Measurements from ENCODE around the gene NDUFS2. TPM values are rescaled to one million over a fixed set of nuclear protein-coding genes. Genes with fewer than 3 reads are reported as not detected.

The NDUFS2 gene
- total and polyA plus RNA-seq, 2 donors (not counting 1 experiment from before 2014, with no cell fraction given): 53.9 to 82.3 TPM

DNA sequence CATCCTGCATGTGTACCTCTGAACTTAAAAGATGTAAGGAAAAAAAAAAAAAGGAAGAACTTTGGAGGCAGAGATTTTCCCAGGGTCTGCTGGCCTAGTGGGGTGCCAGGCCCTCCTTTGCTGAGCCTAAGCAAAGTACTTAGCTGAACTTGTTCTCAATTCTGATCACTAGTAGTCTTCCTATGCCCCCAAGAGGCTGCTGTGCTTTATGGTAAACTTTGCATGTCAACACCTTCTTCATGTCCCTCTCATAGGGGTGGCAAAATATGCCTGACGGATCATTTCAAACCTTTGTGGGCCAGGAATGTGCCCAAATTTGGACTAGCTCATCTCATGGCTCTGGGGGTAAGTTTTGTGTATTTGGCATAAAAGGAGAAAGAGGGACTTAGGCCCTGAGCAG lies 44.3 kb upstream of the NDUFS2 start:
- 89% methylated on average over 1 of the region's 1 CpG for whole genome bisulfite sequencing (ENCODE audit: insufficient coverage)
- Histone ChIP-seq H3K79me2 (ENCODE audit: control insufficient read depth, insufficient read depth, low read length) (peaks cover 42% of the 10 kb centered on the region), H3K4me3 (ENCODE audit: control extremely low read depth in 1 of 5, extremely low read depth in 1 of 5, insufficient read depth in 1 of 5, low read depth in 2 of 5, low read length in 4 of 5) (no peak overlapping the region), H3K9me3 (ENCODE audit: control extremely low read depth in 1 of 3, control insufficient read depth in 2 of 3, insufficient read depth in 1 of 3, low read length in 2 of 3) (peaks cover 0 to 3% (median 0%) of the 10 kb centered on the region in 3 donors), H2AFZ (ENCODE audit: insufficient read depth, low read depth, low read length, poor library complexity, severe bottlenecking) (no peak overlapping the region), H3K27me3 (replicated peaks in 1 of 4; ENCODE audit: control extremely low read depth in 1 of 4, control insufficient read depth in 3 of 4, insufficient read depth in 4 of 4, low read length in 3 of 4) (no peaks in the 10 kb centered on the region), H3K4me2 (replicated peaks; ENCODE audit: low read depth, low read length, poor library complexity, severe bottlenecking) (no peak overlapping the region), H3K27ac (ENCODE audit: low read length in 2 of 2) (no peak overlapping the region), H3K36me3 (replicated peaks in 1 of 2; ENCODE audit: control extremely low read depth in 1 of 2, control insufficient read depth in 1 of 2, extremely low read depth in 1 of 2, insufficient read depth in 2 of 2, low read length in 1 of 2) (peaks cover 0 to 28% of the 10 kb centered on the region in 2 experiments), H3K9ac (ENCODE audit: low read length) (no peak overlapping the region), H3K4me1 (ENCODE audit: control insufficient read depth in 2 of 2, insufficient read depth in 2 of 2, low read length in 2 of 2) (peaks cover 34 to 39% of the 10 kb centered on the region in 2 donors), H4K20me1 (ENCODE audit: control insufficient read depth, insufficient read depth, low read length, poor library complexity, severe bottlenecking) (no peaks in the 10 kb centered on the region)
- no peak for DNase-seq
- TF ChIP-seq EZH2 (IDR thresholded peaks at IDR 0.05; ENCODE audit: borderline replicate concordance, insufficient read depth, low read depth, low read length, poor library complexity, severe bottlenecking) (no peak), CTCF (IDR thresholded peaks at IDR 0.05) (no peak)
- no peak for ATAC-seq (ENCODE audit: low read depth)
- CTCF ChIA-PET: interaction anchor here (0.6 to 2.0 kb wide), 10 partner anchors 8 to 224 kb away, joined by 3 to 6 read pairs (median 4); partner anchors contain the start of genes NDUFS2 and PPOX
- Mint-ChIP-seq H3K4me1 (peaks cover 57% of the 10 kb centered on the region), H3K27ac (peak overlapping the region; percentile 93), H3K4me3 (peak overlapping the region; percentile 92), H3K9me3 (ENCODE audit: insufficient read depth) (no peaks in the 10 kb centered on the region), H3K27me3 (no peaks in the 10 kb centered on the region)
- intact Hi-C loops (cut with micrococcal nuclease): loop anchor here (10.0 kb wide), 1 partner anchor 813 kb away; the partner anchor contains the start of genes COPA and NCSTN
- POLR2A ChIA-PET: interaction anchor here (1.6 to 2.0 kb wide), 2 partner anchors 8 to 19 kb away, joined by 4 to 7 read pairs; partner anchors contain the start of gene PPOX

- H3K9me3 Mint-ChIP-seq (ENCODE audit: insufficient read depth): no peaks in the 10 kb centered on the region
- no peaks in the 10 kb centered on the region for H3K27me3 ChIP-seq (replicated peaks in 1 of 4; ENCODE audit: control extremely low read depth in 1 of 4, control insufficient read depth in 3 of 4, insufficient read depth in 4 of 4, low read length in 3 of 4)
- H3K4me1 Mint-ChIP-seq: peaks cover 59% of the 10 kb centered on the region
- peak overlapping the region; percentile 88 for H3K9ac ChIP-seq (ENCODE audit: low read length)
- H3K27ac Mint-ChIP-seq: peak overlapping the region; percentile 93
- H3K27me3 Mint-ChIP-seq: no peaks in the 10 kb centered on the region
- peaks cover 31 to 35% of the 10 kb centered on the region in 2 donors for H3K4me1 ChIP-seq (ENCODE audit: control insufficient read depth in 2 of 2, insufficient read depth in 2 of 2, low read length in 2 of 2)
- TF ChIP-seq EZH2 (IDR thresholded peaks at IDR 0.05; ENCODE audit: borderline replicate concordance, insufficient read depth, low read depth, low read length, poor library complexity, severe bottlenecking): no peak
- TF ChIP-seq CTCF (IDR thresholded peaks at IDR 0.05): no peak
- peak overlapping the region in 3 of 5 experiments; percentile 73 to 88 (median 85) for H3K4me3 ChIP-seq (ENCODE audit: control extremely low read depth in 1 of 5, extremely low read depth in 1 of 5, insufficient read depth in 1 of 5, low read depth in 2 of 5, low read length in 4 of 5)
- 59% methylated on average over 7 of the region's 9 CpGs for WGBS (ENCODE audit: insufficient coverage)
- H3K27ac ChIP-seq (ENCODE audit: low read length in 2 of 2): peak overlapping the region; percentile 74 to 76
- ChIA-PET POLR2A (interaction anchor here (1.0 to 1.6 kb wide), 2 partner anchors 8 to 231 kb away, joined by 4 read pairs; partner anchors contain the start of gene PPOX), CTCF (interaction anchor here (0.6 to 2.0 kb wide), 10 partner anchors 8 to 224 kb away, joined by 3 to 6 read pairs (median 4); partner anchors contain the start of genes NDUFS2 and PPOX)
- peak overlapping the region; percentile 90 for H2AFZ ChIP-seq (ENCODE audit: insufficient read depth, low read depth, low read length, poor library complexity, severe bottlenecking)
- H3K4me3 Mint-ChIP-seq: peak overlapping the region; percentile 92
- H3K79me2 ChIP-seq (ENCODE audit: control insufficient read depth, insufficient read depth, low read length): peaks cover 42% of the 10 kb centered on the region
- H3K4me2 ChIP-seq (replicated peaks; ENCODE audit: low read depth, low read length, poor library complexity, severe bottlenecking): peak overlapping the region; percentile 80
- peaks cover 0 to 33% of the 10 kb centered on the region in 2 experiments for H3K36me3 ChIP-seq (replicated peaks in 1 of 2; ENCODE audit: control extremely low read depth in 1 of 2, control insufficient read depth in 1 of 2, extremely low read depth in 1 of 2, insufficient read depth in 2 of 2, low read length in 1 of 2)
- intact Hi-C loops (cut with micrococcal nuclease): loop anchor here (1.0 to 10.0 kb wide), 4 partner anchors 19 to 814 kb away; partner anchors contain the start of genes B4GALT3, COPA, DEDD and NCSTN
- DNase-seq (no peak), ATAC-seq (ENCODE audit: low read depth) (no peak)
- H4K20me1 ChIP-seq (ENCODE audit: control insufficient read depth, insufficient read depth, low read length, poor library complexity, severe bottlenecking): no peaks in the 10 kb centered on the region
- peaks cover 0 to 3% (median 0%) of the 10 kb centered on the region in 3 donors for H3K9me3 ChIP-seq (ENCODE audit: control extremely low read depth in 1 of 3, control insufficient read depth in 2 of 3, insufficient read depth in 1 of 3, low read length in 2 of 3)
These were observed 43.7 kb upstream of the NDUFS2 start for GRCh38 chr1:161158316-161159010.

Measured in B cell (primary cell).